Esophagus muscularis mucosa (tissue), 4 donors: ENCODE data around the gene NDUFA13. TPM values are rescaled to one million over a fixed set of nuclear protein-coding genes. Genes with fewer than 3 reads are reported as not detected.

ENCODE experiments used
- DNase-seq: peaks from one replicate; pipeline ENCODE4 v3.0.0-alpha.2; 2017; ENCODE audit errors: extremely low spot score
- H3K27ac ChIP-seq, 4 donors: fragments of 200-600 bp; sonication (generic); replicated peaks in 1 of 4; 1 replicate in 3 of 4; 2 replicates in 1 of 4; pipeline ENCODE4 v1.5.1; 2016 to 2019; ENCODE audit warnings: mild to moderate bottlenecking in 1 of 4
- H3K27me3 ChIP-seq, 4 donors: fragments of 200-600 bp; sonication (generic); one replicate each; pipeline versions ENCODE4 v1.5.1 to v1.6.0; 2016 to 2019
- H3K36me3 ChIP-seq, 4 donors: fragments of 200-600 bp; sonication (generic); one replicate each; pipeline ENCODE4 v1.5.1; 2016 to 2019
- H3K4me1 ChIP-seq, 4 donors: fragments of 200-600 bp; sonication (generic); one replicate each; pipeline ENCODE4 v1.5.1; 2016 to 2019
- H3K4me3 ChIP-seq, 4 donors: fragments of 200-600 bp; sonication (generic); 1 replicate in 2 of 4; 2 replicates in 2 of 4; pipeline ENCODE4 v1.5.1; 2016 to 2019; ENCODE audit warnings: mild to moderate bottlenecking in 4 of 4, moderate library complexity in 1 of 4
- H3K9me3 ChIP-seq, 4 donors: fragments of 200-600 bp; sonication (generic); 1 replicate in 3 of 4; 2 replicates in 1 of 4; pipeline ENCODE4 v1.5.1; 2016 to 2019
- CTCF ChIP-seq, 3 experiments: fragments of 200-600 bp in 2 of 3; fragments of 450-650 bp in 1 of 3; sonication (generic) in 2 of 3; IDR thresholded peaks; one replicate each; pipeline ENCODE4 v1.5.1; 2017 to 2019; ENCODE audit warnings: antibody characterized with exemption in 3 of 3, mild to moderate bottlenecking in 2 of 3, moderate library complexity in 1 of 3
- EP300 ChIP-seq: sonication (generic); formaldehyde crosslinking; IDR thresholded peaks from one replicate; pipeline ENCODE4 v1.6.1; 2017; ENCODE audit warnings: antibody characterized with exemption
- POLR2A ChIP-seq: fragments of 450-650 bp; IDR thresholded peaks from one replicate; pipeline ENCODE4 v1.6.1; 2017; ENCODE audit warnings: antibody characterized with exemption, moderate library complexity, mild to moderate bottlenecking, low read depth
- POLR2AphosphoS5 ChIP-seq, 2 donors: sonication (generic); formaldehyde crosslinking; IDR thresholded peaks; one replicate each; pipeline ENCODE4 v1.6.1; 2017; ENCODE audit warnings: antibody characterized with exemption in 2 of 2
- WGBS: methylation state at CpG from one replicate; pipeline ENCODE4 v1.1.5; 2018; 5-methylcytosine and 5-hydroxymethylcytosine counted together
- intact Hi-C: fragments of 100-400 bp; cut with DNase I; formaldehyde crosslinking; loops from one replicate; pipeline ENCODE4 v1.15.1; 2023
- total RNA-seq, 4 donors: library from RNA; depleted of rRNA; stranded (reverse); fragments of >200 nt; gene quantifications; one replicate each; pipeline versions ENCODE4 v1.1.0 to v1.2.1, GENCODE V29; 2016

NDUFA13 gene
- total RNA-seq, 4 donors from 2014 or later = 75.0 to 186 (median 141) TPM

GRCh38 chr19:19540715-19541515, 24.9 kb downstream of the NDUFA13 start:
- Histone ChIP-seq H3K36me3 (peaks cover 0 to under 1% (median under 1%) of the 10 kb centered on the region in 4 donors), H3K4me1 (peaks cover 26 to 47% (median 41%) of the 10 kb centered on the region in 4 donors), H3K27me3 (peaks cover 13 to 91% (median 51%) of the 10 kb centered on the region in 4 donors), H3K4me3 (peak overlapping the region; percentile 4 to 44 (median 26)), H3K27ac (no peak overlapping the region), H3K9me3 (peaks cover 0 to 4% (median 0%) of the 10 kb centered on the region in 4 donors)
- DNase-seq = no peak
- 2% methylated on average over 26 of the region's 45 CpGs for WGBS
- intact Hi-C loops = no loop called here
- TF ChIP-seq EP300 (no peak), POLR2A (no peak), POLR2AphosphoS5 (IDR thresholded peaks at IDR 0.05) (no peak), CTCF (IDR thresholded peaks at IDR 0.05) (no peak)

GRCh38 chr19:19541616-19542015, 25.6 kb downstream of the NDUFA13 start:
- Histone ChIP-seq H3K9me3 (peaks cover 0 to 4% (median 0%) of the 10 kb centered on the region in 4 donors), H3K4me1 (peaks cover 26 to 47% (median 41%) of the 10 kb centered on the region in 4 donors), H3K27ac (no peak overlapping the region), H3K36me3 (no peaks in the 10 kb centered on the region), H3K4me3 (no peak overlapping the region), H3K27me3 (peaks cover 13 to 96% (median 51%) of the 10 kb centered on the region in 4 donors)
- no peak for DNase-seq
- 84% methylated on average over 12 of the region's 16 CpGs for WGBS
- intact Hi-C loops = no loop called here
- TF ChIP-seq POLR2AphosphoS5 (IDR thresholded peaks at IDR 0.05) = no peak
- TF ChIP-seq EP300 = no peak

GRCh38 chr19:19542507-19542906, 26.5 kb downstream of the NDUFA13 start:
- H3K9me3 ChIP-seq = peaks cover 0 to 4% (median 0%) of the 10 kb centered on the region in 4 donors
- no peaks in the 10 kb centered on the region for H3K36me3 ChIP-seq
- H3K27me3 ChIP-seq = peaks cover 13 to 97% (median 51%) of the 10 kb centered on the region in 4 donors
- no peak for DNase-seq
- H3K4me1 ChIP-seq = peaks cover 30 to 41% (median 35%) of the 10 kb centered on the region in 4 donors
- WGBS = 88% methylated on average over 12 of the region's 12 CpGs
- TF ChIP-seq POLR2AphosphoS5 (IDR thresholded peaks at IDR 0.05) = no peak
- TF ChIP-seq CTCF (IDR thresholded peaks at IDR 0.05) = no peak
- no peak for TF ChIP-seq EP300
- no peak for TF ChIP-seq POLR2A
- no peak overlapping the region for H3K4me3 ChIP-seq
- intact Hi-C loops = no loop called here
- no peak overlapping the region for H3K27ac ChIP-seq

GRCh38 chr19:19543101-19543500, 27.1 kb downstream of the NDUFA13 start:
- no peak overlapping the region for H3K4me3 ChIP-seq
- H3K27me3 ChIP-seq = peaks cover 10 to 99% (median 47%) of the 10 kb centered on the region in 4 donors
- no peaks in the 10 kb centered on the region for H3K36me3 ChIP-seq
- peaks cover 29 to 35% (median 32%) of the 10 kb centered on the region in 4 donors for H3K4me1 ChIP-seq
- no peak for DNase-seq
- 100% methylated on average over 1 of the region's 13 CpGs for WGBS
- intact Hi-C loops = no loop called here
- no peak overlapping the region for H3K27ac ChIP-seq
- peaks cover 0 to 4% (median 0%) of the 10 kb centered on the region in 4 donors for H3K9me3 ChIP-seq
- no peak for TF ChIP-seq POLR2AphosphoS5 (IDR thresholded peaks at IDR 0.05)
- no peak for TF ChIP-seq POLR2A
- TF ChIP-seq EP300 = no peak

- intact Hi-C loops = no loop called here
- Histone ChIP-seq H3K36me3 (no peaks in the 10 kb centered on the region), H3K4me3 (no peak overlapping the region), H3K27ac (no peak overlapping the region), H3K27me3 (peaks cover 7 to 99% (median 42%) of the 10 kb centered on the region in 4 donors), H3K4me1 (peaks cover 24 to 31% (median 27%) of the 10 kb centered on the region in 4 donors), H3K9me3 (peaks cover 0 to 4% (median 0%) of the 10 kb centered on the region in 4 donors)
- DNase-seq = no peak
- 92% methylated on average over 18 of the region's 19 CpGs for WGBS
- no peak for TF ChIP-seq POLR2AphosphoS5 (IDR thresholded peaks at IDR 0.05)
- no peak for TF ChIP-seq POLR2A
- TF ChIP-seq EP300 = no peak
- TF ChIP-seq CTCF (IDR thresholded peaks at IDR 0.05) = no peak
Observed at GRCh38 chr19:19543640-19544039, 27.6 kb downstream of the NDUFA13 start.
